Natural killer cell (primary cell): Measurements from ENCODE around the gene ACD. TPM values are rescaled to one million over a fixed set of nuclear protein-coding genes. Genes with fewer than 3 reads are reported as not detected.
"Not testable (repeated sequence)": the region's sequence is repeated elsewhere in the genome, so short reads cannot be mapped to it uniquely, and the experiment has no call there.

Source experiments
- ATAC-seq, 3 donors: fragments of 150-1000 bp in 2 of 3; fragments of 200-7000 bp in 1 of 3; cut with Tn5 transposase; 1 replicate in 1 of 3; 2 replicates in 2 of 3; pipeline ENCODE4 v1.10.0; 2021; ENCODE audit warnings: mild to moderate bottlenecking in 2 of 3, moderate library complexity in 2 of 3
- DNase-seq, 2 donors: peaks; one replicate each; pipeline versions ENCODE4 v3.0.0 to v3.0.0-alpha.2; 2013 to 2021; ENCODE audit warnings: mixed read lengths in 1 of 2
- H3K27ac ChIP-seq: one replicate; pipeline ENCODE4 v1.5.1; 2013; ENCODE audit warnings: mild to moderate bottlenecking, low read length
- H3K27me3 ChIP-seq: one replicate; pipeline ENCODE4 v1.6.1; 2013; ENCODE audit warnings: low read length; ENCODE audit not compliant: control insufficient read depth, insufficient read depth
- H3K36me3 ChIP-seq: one replicate; pipeline ENCODE4 v1.6.1; 2013; ENCODE audit warnings: low read length; ENCODE audit not compliant: control insufficient read depth, insufficient read depth
- H3K4me1 ChIP-seq: one replicate; pipeline ENCODE4 v1.6.1; 2013; ENCODE audit warnings: low read length; ENCODE audit not compliant: control insufficient read depth, insufficient read depth
- H3K4me3 ChIP-seq: one replicate; pipeline ENCODE4 v1.5.1; 2013; ENCODE audit warnings: low read length
- H3K9me3 ChIP-seq: one replicate; pipeline ENCODE4 v1.6.1; 2013; ENCODE audit warnings: low read length; ENCODE audit not compliant: control insufficient read depth, insufficient read depth
- H3K27ac Mint-ChIP-seq, 2 donors: one replicate each; pipeline ENCODE4 v1.8.0; 2022; ENCODE audit warnings: mild to moderate bottlenecking in 2 of 2, mixed read lengths in 2 of 2, moderate library complexity in 1 of 2
- H3K27me3 Mint-ChIP-seq, 2 donors: one replicate each; pipeline ENCODE4 v1.8.0; 2022; ENCODE audit warnings: low read depth in 2 of 2, mixed read lengths in 2 of 2
- H3K36me3 Mint-ChIP-seq: one replicate; pipeline ENCODE4 v1.8.0; 2022; ENCODE audit warnings: mixed read lengths
- H3K4me1 Mint-ChIP-seq, 2 donors: one replicate each; pipeline ENCODE4 v1.8.0; 2022; ENCODE audit warnings: mixed read lengths in 2 of 2
- H3K4me3 Mint-ChIP-seq: one replicate; pipeline ENCODE4 v1.8.0; 2022; ENCODE audit warnings: mild to moderate bottlenecking, moderate library complexity, mixed read lengths
- H3K9me3 Mint-ChIP-seq, 2 donors: one replicate each; pipeline ENCODE4 v1.8.0; 2022; ENCODE audit warnings: mixed read lengths in 2 of 2
- CTCF ChIP-seq: fragments of 200-600 bp; IDR thresholded peaks from one replicate; pipeline ENCODE4 v1.8.0; 2022; ENCODE audit warnings: antibody characterized with exemption
- WGBS: methylation state at CpG from one replicate; pipeline ENCODE4 v1.1.7; 2013; ENCODE audit warnings: missing lambda C conversion rate; ENCODE audit not compliant: insufficient coverage; 5-methylcytosine and 5-hydroxymethylcytosine counted together
- intact Hi-C: fragments of 100-400 bp; cut with micrococcal nuclease; formaldehyde crosslinking; loops from one replicate; pipeline ENCODE4 v1.14.2; 2022
- total RNA-seq, 4 donors: library from RNA; stranded (reverse); fragments of 120-200 nt in 1 of 4; gene quantifications; one replicate each; pipeline versions ENCODE4 v1.2.3 to v1.2.4, GENCODE V29; 2013 to 2022

ACD gene
- total RNA-seq, 3 donors from 2014 or later (not counting 1 experiment from before 2014, with no cell fraction given), result 34.4 to 58.0 (median 43.2) TPM

- Mint-ChIP-seq H3K9me3 (peaks cover 0 to 3% of the 10 kb centered on the region in 2 donors), H3K4me3 (no peak overlapping the region), H3K27me3 (no peaks in the 10 kb centered on the region), H3K4me1 (no peaks in the 10 kb centered on the region), H3K36me3 (no peaks in the 10 kb centered on the region), H3K27ac (no peak overlapping the region)
- ATAC-seq (peak in 1 of 3 donors; percentile 14), DNase-seq (no peak)
- intact Hi-C loops, result no loop called here
- no peak overlapping the region for H3K27ac ChIP-seq
- WGBS, result 96% methylated on average over 4 of the region's 4 CpGs
- H3K36me3 ChIP-seq, result no peaks in the 10 kb centered on the region
- H3K9me3 ChIP-seq, result peaks cover 9% of the 10 kb centered on the region
- H3K4me3 ChIP-seq, result no peak overlapping the region
- no peaks in the 10 kb centered on the region for H3K27me3 ChIP-seq
- no peaks in the 10 kb centered on the region for H3K4me1 ChIP-seq
- no peak for TF ChIP-seq CTCF
Observed at GRCh38 chr16:67697422-67698185, 37.5 kb upstream of the ACD start.

GRCh38 chr16:67694611-67695010 is 34.6 kb upstream of the ACD start:
- H3K27me3 Mint-ChIP-seq, result no peaks in the 10 kb centered on the region
- H3K36me3 Mint-ChIP-seq, result no peaks in the 10 kb centered on the region
- Histone ChIP-seq H3K4me1 (no peaks in the 10 kb centered on the region), H3K4me3 (no peak overlapping the region), H3K9me3 (peaks cover 6% of the 10 kb centered on the region), H3K36me3 (peaks cover 2% of the 10 kb centered on the region), H3K27ac (no peak overlapping the region), H3K27me3 (no peaks in the 10 kb centered on the region)
- ATAC-seq, result no peak
- peaks cover 0 to 3% of the 10 kb centered on the region in 2 donors for H3K9me3 Mint-ChIP-seq
- intact Hi-C loops, result no loop called here
- H3K4me3 Mint-ChIP-seq, result no peak overlapping the region
- no peak overlapping the region for H3K27ac Mint-ChIP-seq
- no peak for TF ChIP-seq CTCF
- 85% methylated on average over 2 of the region's 2 CpGs for WGBS
- H3K4me1 Mint-ChIP-seq, result peaks cover 0 to 4% of the 10 kb centered on the region in 2 donors
- DNase-seq, result no peak

GRCh38 chr16:67693517-67694285 is 33.6 kb upstream of the ACD start:
- H3K4me3 Mint-ChIP-seq, H3K36me3 ChIP-seq, intact Hi-C loops, H3K9me3 Mint-ChIP-seq, H3K9me3 ChIP-seq, H3K27me3 Mint-ChIP-seq, DNase-seq, H3K27ac ChIP-seq, H3K36me3 Mint-ChIP-seq, H3K4me1 ChIP-seq, H3K4me1 Mint-ChIP-seq, H3K27me3 ChIP-seq, H3K4me3 ChIP-seq, H3K27ac Mint-ChIP-seq, ATAC-seq: not testable (repeated sequence)
- 98% methylated on average over 7 of the region's 8 CpGs for WGBS

GRCh38 chr16:67685388-67686112 is 25.5 kb upstream of the ACD start:
- Histone ChIP-seq H3K4me3 (no peak overlapping the region), H3K4me1 (peaks cover 3% of the 10 kb centered on the region), H3K27ac (no peak overlapping the region), H3K9me3 (no peaks in the 10 kb centered on the region), H3K36me3 (peaks cover 17% of the 10 kb centered on the region), H3K27me3 (no peaks in the 10 kb centered on the region)
- no peaks in the 10 kb centered on the region for H3K27me3 Mint-ChIP-seq
- 85% methylated on average over 15 of the region's 17 CpGs for WGBS
- no peak for TF ChIP-seq CTCF
- ATAC-seq (no peak), DNase-seq (no peak)
- no peaks in the 10 kb centered on the region for H3K9me3 Mint-ChIP-seq
- no peak overlapping the region for H3K4me3 Mint-ChIP-seq
- peaks cover 6% of the 10 kb centered on the region for H3K36me3 Mint-ChIP-seq
- intact Hi-C loops, result no loop called here
- no peak overlapping the region for H3K27ac Mint-ChIP-seq
- no peaks in the 10 kb centered on the region for H3K4me1 Mint-ChIP-seq
